PC-3 (cell line): Measurements from ENCODE around the gene CSDE1.

Experiments used
- CTCF ChIP-seq: fragments of 300-600 bp; sonication (generic); conservative IDR thresholded peaks from 2 replicates; pipeline ENCODE4 v1.5.1; 2017; ENCODE audit warnings: antibody characterized with exemption, low read depth, mild to moderate bottlenecking, low read length
- EZH2 ChIP-seq: fragments of 300-600 bp; sonication (generic); IDR thresholded peaks from one replicate; pipeline ENCODE4 v1.6.1; 2017; ENCODE audit warnings: antibody characterized with exemption, mild to moderate bottlenecking, low read length; ENCODE audit not compliant: unreplicated experiment

GRCh38 chr1:114758256-114758832 is 560 bp upstream of the CSDE1 start:
- TF ChIP-seq CTCF (no peak; the same call in 1 of the 2 replicates), EZH2 (no peak)
